Measurements from ENCODE around the gene C12orf50.

Gene C12orf50

DNA sequence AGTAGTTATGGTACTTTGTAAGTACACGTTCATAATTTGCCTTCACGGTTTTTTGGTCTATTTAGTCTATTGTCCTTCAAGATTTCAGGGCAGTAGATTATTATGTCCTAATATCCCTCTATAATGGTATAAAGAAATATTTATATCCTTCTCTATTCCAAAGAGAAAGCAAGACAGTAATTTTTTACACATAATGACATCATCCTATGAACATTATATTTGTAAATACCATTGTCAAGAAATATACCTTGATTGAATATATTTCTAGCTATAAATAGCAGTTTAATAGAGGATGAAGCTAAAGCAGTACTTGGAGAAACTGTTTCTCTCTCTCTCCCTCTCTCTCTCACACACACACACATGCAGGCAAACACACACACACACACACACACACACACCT, 77.0 kb downstream of the C12orf50 start:
- TF ChIP-seq, protein P1, sequence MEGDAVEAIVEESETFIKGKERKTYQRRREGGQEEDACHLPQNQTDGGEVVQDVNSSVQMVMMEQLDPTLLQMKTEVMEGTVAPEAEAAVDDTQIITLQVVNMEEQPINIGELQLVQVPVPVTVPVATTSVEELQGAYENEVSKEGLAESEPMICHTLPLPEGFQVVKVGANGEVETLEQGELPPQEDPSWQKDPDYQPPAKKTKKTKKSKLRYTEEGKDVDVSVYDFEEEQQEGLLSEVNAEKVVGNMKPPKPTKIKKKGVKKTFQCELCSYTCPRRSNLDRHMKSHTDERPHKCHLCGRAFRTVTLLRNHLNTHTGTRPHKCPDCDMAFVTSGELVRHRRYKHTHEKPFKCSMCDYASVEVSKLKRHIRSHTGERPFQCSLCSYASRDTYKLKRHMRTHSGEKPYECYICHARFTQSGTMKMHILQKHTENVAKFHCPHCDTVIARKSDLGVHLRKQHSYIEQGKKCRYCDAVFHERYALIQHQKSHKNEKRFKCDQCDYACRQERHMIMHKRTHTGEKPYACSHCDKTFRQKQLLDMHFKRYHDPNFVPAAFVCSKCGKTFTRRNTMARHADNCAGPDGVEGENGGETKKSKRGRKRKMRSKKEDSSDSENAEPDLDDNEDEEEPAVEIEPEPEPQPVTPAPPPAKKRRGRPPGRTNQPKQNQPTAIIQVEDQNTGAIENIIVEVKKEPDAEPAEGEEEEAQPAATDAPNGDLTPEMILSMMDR (IDR thresholded peaks at IDR 0.05; ENCODE audit: control extremely low read depth, extremely low read depth, low read depth, missing control alignments) = no peak
- POLR2A ChIA-PET = no interaction called here
- CTCF ChIA-PET = interaction anchor here (1.0 to 3.2 kb wide), 7 partner anchors 8 to 82 kb away, joined by 3 to 11 read pairs (median 3); no protein-coding TSS in a partner anchor
- DNase-seq (ENCODE audit: extremely low spot score) = no peak

DNA sequence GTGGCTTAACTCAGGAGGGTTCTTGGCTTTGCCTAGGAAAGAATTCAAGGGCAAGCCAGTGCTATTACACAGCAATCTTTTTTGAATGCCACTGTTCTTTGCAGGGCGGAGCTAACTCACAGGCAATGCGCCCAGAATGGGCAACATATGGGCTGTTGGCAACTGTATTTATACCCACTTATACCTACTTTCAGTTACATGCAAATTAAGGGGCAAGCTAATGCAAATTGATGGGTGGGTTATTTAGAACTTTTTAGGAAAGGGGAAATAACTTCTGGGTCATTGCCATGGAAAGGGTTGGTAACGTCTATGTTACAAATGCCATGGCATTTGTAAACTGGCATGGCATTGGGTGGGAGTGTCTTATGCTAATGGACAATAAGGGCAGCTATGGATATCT, 85.4 kb downstream of the C12orf50 start:
- CTCF ChIA-PET = interaction anchor here (1.1 to 1.6 kb wide), 3 partner anchors 8 to 40 kb away, joined by 3 to 4 read pairs (median 3); no protein-coding TSS in a partner anchor
- POLR2A ChIA-PET = no interaction called here
- no peak for DNase-seq (ENCODE audit: extremely low spot score)
- TF ChIP-seq, protein P1 (IDR thresholded peaks at IDR 0.05; ENCODE audit: control extremely low read depth, extremely low read depth, low read depth, missing control alignments) = no peak

DNA sequence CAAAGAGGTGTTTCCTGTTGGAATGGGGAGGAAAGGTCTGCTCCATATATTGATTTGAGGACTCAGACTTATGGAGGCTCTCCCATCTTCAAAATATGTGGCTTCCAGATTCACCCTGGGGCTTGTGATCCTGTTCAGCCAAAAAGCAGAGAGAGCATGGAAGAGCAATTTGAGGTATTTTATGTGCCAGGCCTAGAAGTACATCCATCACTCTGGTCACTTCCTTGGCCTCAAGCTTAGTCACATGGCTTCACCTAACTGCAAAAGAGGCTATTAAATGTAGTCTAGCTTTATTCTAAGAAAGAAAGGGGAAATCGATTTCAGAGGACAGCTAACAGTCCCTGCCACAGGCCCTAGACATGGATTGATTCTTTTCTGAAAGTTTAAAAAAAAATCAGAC, 86.2 kb downstream of the C12orf50 start:
- CTCF ChIA-PET = interaction anchor here (1.3 kb wide), 1 partner anchor 9 kb away, joined by 3 read pairs; no protein-coding TSS in a partner anchor

DNA sequence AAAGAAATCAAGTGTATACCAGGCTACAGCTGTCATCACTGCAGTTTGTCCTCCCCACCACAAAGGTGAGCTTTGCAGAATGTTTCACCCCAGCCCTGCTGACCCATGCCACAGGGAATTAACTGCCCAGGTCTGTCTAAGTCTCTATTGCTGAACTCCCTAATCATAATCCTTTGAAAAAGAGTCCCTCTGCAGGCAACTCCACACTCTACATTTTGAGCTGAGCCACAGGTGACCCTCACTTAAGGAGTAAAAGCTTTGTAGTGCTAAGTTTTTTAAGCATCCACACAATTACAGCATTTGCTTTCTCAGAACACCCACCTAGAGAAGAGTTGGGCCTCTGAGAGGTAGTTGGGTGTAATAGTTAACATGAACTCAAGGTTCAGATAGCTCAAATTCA, 90.0 kb downstream of the C12orf50 start:
- CTCF ChIA-PET = interaction anchor here (1.2 to 2.5 kb wide), 3 partner anchors 12 to 20 kb away, joined by 3 to 11 read pairs (median 6); no protein-coding TSS in a partner anchor
- no peak for DNase-seq (ENCODE audit: extremely low spot score)

More for the DNA sequence above, 86.2 kb downstream of the C12orf50 start:
- POLR2A ChIA-PET = no interaction called here
- TF ChIP-seq, protein P1 (IDR thresholded peaks at IDR 0.05; ENCODE audit: control extremely low read depth, extremely low read depth, low read depth, missing control alignments) = no peak
- no peak for DNase-seq (ENCODE audit: extremely low spot score)

DNA sequence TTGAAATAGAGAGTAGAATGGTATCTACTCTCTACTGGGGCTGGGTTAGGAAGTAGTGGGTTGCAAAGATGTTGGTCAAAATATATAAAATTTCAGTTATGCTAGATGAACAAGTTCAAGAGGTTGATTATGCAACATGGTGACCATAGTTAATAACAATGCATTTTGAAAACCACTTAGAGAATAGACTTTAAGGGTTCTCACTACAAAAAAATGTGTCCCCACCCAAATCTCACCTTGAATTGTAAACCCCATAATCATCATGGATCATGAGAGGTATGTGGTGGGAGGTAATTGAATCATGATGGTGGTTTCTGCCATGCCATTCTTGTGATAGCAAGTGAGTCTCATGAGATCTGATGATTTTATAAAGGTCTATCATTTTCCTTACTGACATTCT, 94.0 kb downstream of the C12orf50 start:
- ChIA-PET POLR2A (no interaction called here), CTCF (no interaction called here)
- TF ChIP-seq, protein P1 (IDR thresholded peaks at IDR 0.05; ENCODE audit: control extremely low read depth, extremely low read depth, low read depth, missing control alignments) = no peak
- no peak for DNase-seq (ENCODE audit: extremely low spot score)

More for the DNA sequence above, 90.0 kb downstream of the C12orf50 start:
- POLR2A ChIA-PET = no interaction called here
- TF ChIP-seq, protein P1 (IDR thresholded peaks at IDR 0.05; ENCODE audit: control extremely low read depth, extremely low read depth, low read depth, missing control alignments) = no peak

DNA sequence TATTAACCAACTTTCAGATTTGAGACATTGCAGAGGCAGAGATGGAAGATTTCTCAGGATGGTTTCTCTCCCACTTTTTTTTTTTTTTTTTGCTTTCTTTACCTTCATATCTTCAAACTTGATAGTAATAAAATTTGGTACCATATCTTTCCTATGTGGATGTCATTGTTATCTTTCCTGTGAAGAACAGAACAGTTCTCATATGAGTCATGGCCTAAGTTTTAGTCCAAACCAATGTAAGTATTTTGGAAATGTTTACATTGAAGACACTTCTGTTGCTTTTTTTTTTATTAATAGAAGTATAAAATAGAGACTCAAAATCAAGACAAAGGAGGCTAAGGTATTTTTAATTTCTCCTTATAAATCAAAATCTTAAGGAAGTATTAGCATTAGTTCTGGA, 95.2 kb downstream of the C12orf50 start:
- ChIA-PET POLR2A (no interaction called here), CTCF (interaction anchor here (1.7 kb wide), 1 partner anchor 18 kb away, joined by 3 read pairs; no protein-coding TSS in a partner anchor)
- TF ChIP-seq, protein P1 (IDR thresholded peaks at IDR 0.05; ENCODE audit: control extremely low read depth, extremely low read depth, low read depth, missing control alignments) = no peak

More for the DNA sequence above, 95.2 kb downstream of the C12orf50 start:
- no peak for DNase-seq (ENCODE audit: extremely low spot score)

Data from GM10248 (cell line).